ENCODE data around the gene STX18.

STX18 gene

GRCh38 chr4:4488405-4489404, 53.1 kb downstream of the STX18 start:
- DNase-seq (ENCODE audit: extremely low read depth, insufficient read length) = peak; percentile 17
- TF ChIP-seq CTCF (IDR thresholded peaks at IDR 0.05; ENCODE audit: insufficient read depth, low read length, poor library complexity, severe bottlenecking) = peak; percentile 85
- Histone ChIP-seq H3K27me3 (replicated peaks; ENCODE audit: control insufficient read depth, insufficient read depth, low read length) (no peaks in the 10 kb centered on the region), H3K4me3 (replicated peaks; ENCODE audit: low read depth, low read length) (no peak overlapping the region), H3K36me3 (ENCODE audit: control insufficient read depth, insufficient read depth, low read length) (no peaks in the 10 kb centered on the region)

- Histone ChIP-seq H3K4me3 (replicated peaks; ENCODE audit: low read depth, low read length) (no peak overlapping the region), H3K27me3 (replicated peaks; ENCODE audit: control insufficient read depth, insufficient read depth, low read length) (no peaks in the 10 kb centered on the region), H3K36me3 (ENCODE audit: control insufficient read depth, insufficient read depth, low read length) (no peaks in the 10 kb centered on the region)
- DNase-seq (ENCODE audit: extremely low read depth, insufficient read length) = no peak
- TF ChIP-seq CTCF (IDR thresholded peaks at IDR 0.05; ENCODE audit: insufficient read depth, low read length, poor library complexity, severe bottlenecking) = no peak
Measured at GRCh38 chr4:4486969-4487368, 54.9 kb downstream of the STX18 start.

GRCh38 chr4:4485806-4486205, 56.0 kb downstream of the STX18 start:
- no peak for TF ChIP-seq CTCF (IDR thresholded peaks at IDR 0.05; ENCODE audit: insufficient read depth, low read length, poor library complexity, severe bottlenecking)
- Histone ChIP-seq H3K4me3 (replicated peaks; ENCODE audit: low read depth, low read length) (no peak overlapping the region), H3K36me3 (ENCODE audit: control insufficient read depth, insufficient read depth, low read length) (no peaks in the 10 kb centered on the region), H3K27me3 (replicated peaks; ENCODE audit: control insufficient read depth, insufficient read depth, low read length) (no peaks in the 10 kb centered on the region)
- DNase-seq (ENCODE audit: extremely low read depth, insufficient read length) = no peak

GRCh38 chr4:4481399-4481994, 60.4 kb downstream of the STX18 start:
- no peaks in the 10 kb centered on the region; the same call in 1 of the 2 replicates for H3K36me3 ChIP-seq (ENCODE audit: control insufficient read depth, insufficient read depth, low read length)
- no peak for DNase-seq (ENCODE audit: extremely low read depth, insufficient read length)
- no peak overlapping the region for H3K4me3 ChIP-seq (replicated peaks; ENCODE audit: low read depth, low read length)
- no peaks in the 10 kb centered on the region for H3K27me3 ChIP-seq (replicated peaks; ENCODE audit: control insufficient read depth, insufficient read depth, low read length)
- TF ChIP-seq CTCF (IDR thresholded peaks at IDR 0.05; ENCODE audit: insufficient read depth, low read length, poor library complexity, severe bottlenecking) = no peak

GRCh38 chr4:4480685-4481398, 61.0 kb downstream of the STX18 start:
- Histone ChIP-seq H3K4me3 (replicated peaks; ENCODE audit: low read depth, low read length) (no peak overlapping the region), H3K36me3 (ENCODE audit: control insufficient read depth, insufficient read depth, low read length) (no peaks in the 10 kb centered on the region; the same call in 1 of the 2 replicates), H3K27me3 (replicated peaks; ENCODE audit: control insufficient read depth, insufficient read depth, low read length) (no peaks in the 10 kb centered on the region)
- no peak for DNase-seq (ENCODE audit: extremely low read depth, insufficient read length)
- peak; percentile 31 for TF ChIP-seq CTCF (IDR thresholded peaks at IDR 0.05; ENCODE audit: insufficient read depth, low read length, poor library complexity, severe bottlenecking)
